Measurements from ENCODE around the gene CXXC5.

DNA sequence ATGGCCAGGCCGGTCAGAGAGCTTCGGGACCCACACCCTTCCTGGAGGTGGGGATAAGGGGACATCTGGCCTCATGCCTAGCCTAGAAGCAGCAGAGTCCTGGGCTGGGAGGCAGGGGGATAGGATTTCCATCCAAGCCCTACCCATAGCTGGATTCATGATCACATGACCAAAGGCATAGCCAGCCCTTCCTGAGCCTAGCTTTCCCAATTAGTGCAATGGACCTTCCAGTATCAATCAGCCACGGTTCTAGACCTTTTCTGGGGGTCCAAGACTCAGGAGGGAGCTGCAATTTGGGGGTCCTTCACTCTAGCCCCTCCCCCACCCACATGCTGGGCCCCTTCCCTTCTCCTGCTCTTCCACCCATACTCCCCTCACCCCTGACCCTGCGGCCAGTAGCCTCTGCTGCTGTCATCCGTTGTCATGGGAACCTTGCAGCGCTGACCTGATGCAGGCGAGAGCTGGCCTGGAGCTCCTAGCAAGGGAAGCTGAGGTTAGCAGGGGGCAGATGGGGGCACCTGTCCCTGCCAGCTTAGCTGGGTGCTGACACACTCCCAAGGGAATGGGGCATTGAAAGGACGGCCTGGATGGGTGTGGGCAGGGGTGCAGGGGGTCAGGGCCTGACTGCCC is 44.6 kb downstream of the CXXC5 start:
- TF ChIP-seq EZH2 (IDR thresholded peaks at IDR 0.05; ENCODE audit: insufficient read depth, poor library complexity, severe bottlenecking) = no peak
- TF ChIP-seq EZH2phosphoT487 (IDR thresholded peaks at IDR 0.05; ENCODE audit: insufficient read depth, low read depth) = no peak

All from GM23248 (cell line).